ENCODE results near the gene KCTD21.
"Not testable (repeated sequence)": the region's sequence is repeated elsewhere in the genome, so short reads cannot be mapped to it uniquely, and the experiment has no call there.

The KCTD21 gene

DNA sequence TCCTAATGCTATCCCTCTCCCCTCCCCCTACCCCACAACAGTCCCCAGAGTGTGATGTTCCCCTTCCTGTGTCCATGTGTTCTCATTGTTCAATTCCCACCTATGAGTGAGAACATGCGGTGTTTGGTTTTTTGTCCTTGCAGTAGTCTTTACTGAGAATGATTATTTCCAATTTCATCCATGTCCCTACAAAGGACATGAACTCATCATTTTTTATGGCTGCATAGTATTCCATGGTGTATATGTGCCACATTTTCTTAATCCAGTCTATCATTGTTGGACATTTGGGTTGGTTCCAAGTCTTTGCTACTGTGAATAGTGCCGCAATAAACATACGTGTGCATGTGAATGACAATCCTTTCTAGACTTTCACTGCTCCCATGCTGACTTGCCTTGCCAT is 12.6 kb downstream of the KCTD21 start:
- DNase-seq (ENCODE audit: low spot score), result not testable (repeated sequence)

DNA sequence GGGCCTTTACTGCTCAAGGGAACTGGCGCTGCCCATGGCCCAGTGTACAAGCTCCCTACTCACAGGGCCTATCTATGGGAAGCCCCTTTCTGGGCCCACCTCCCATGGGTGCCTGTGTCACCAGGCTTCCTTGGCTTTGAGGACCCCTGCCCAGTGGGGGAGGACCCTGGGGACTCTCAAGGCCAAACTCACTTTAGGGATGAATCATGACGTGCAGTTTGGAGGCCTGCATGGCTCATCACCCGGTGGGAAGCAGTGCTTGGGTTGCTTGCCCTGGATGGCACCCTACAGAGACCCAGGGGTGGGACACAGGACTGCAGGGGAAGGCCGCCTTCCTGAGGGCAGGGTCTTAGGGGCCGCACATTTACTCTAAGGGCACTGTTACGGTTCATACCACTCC is 16.5 kb downstream of the KCTD21 start:
- DNase-seq (ENCODE audit: low spot score), result no peak

DNA sequence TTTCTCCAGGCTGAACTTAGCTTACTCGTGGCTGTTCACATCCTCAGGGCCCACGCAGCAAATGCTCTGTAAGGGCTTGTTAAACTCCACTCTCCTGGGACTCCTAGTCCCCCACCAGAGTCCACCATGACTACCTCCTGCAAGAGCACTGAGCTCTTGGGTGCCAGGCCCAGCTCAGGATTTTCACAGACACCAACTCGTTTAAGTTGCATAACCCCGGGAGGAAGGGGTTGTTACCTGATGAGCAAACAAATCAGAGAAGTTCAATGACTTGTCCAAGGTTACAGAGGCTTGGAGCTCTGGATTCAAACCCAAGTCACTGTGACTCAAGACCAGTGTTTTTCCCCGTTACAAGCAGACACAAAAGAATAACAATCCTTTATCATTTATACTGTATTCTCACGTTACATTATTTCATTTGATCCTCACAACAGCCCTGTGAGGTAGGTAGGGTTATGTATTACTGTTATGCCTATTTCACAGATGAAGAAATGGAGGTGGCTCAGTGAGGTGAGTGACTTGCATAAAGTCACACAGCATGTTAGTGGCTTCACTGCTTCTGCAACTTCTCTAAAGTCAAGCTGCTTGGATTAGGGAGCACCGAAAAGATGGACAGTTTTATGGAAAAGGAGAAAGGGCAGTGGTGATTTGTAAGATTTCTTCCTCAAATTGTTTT is 17.4 kb downstream of the KCTD21 start:
- DNase-seq (ENCODE audit: low spot score), result no peak

DNA sequence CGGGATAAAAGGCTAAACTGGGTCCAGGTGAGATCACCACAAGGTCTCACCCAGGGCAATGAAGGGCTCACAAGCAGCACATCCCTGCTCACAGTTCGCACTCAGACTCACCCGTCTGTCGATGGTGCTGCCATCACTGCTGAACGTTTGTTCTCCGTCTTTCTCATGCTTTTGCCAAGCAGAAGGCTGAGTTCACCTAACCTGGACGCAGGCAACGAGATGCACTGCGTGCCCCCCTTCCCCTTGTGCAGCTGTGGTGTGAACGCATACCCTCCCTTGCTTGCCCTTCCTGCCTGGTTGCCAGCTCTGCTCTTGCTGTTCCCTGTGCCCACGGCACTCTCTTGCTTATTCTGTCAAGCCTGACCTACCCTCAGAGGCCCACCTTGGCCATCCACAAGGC is 18.0 kb downstream of the KCTD21 start:
- DNase-seq (ENCODE audit: low spot score), result no peak

DNA sequence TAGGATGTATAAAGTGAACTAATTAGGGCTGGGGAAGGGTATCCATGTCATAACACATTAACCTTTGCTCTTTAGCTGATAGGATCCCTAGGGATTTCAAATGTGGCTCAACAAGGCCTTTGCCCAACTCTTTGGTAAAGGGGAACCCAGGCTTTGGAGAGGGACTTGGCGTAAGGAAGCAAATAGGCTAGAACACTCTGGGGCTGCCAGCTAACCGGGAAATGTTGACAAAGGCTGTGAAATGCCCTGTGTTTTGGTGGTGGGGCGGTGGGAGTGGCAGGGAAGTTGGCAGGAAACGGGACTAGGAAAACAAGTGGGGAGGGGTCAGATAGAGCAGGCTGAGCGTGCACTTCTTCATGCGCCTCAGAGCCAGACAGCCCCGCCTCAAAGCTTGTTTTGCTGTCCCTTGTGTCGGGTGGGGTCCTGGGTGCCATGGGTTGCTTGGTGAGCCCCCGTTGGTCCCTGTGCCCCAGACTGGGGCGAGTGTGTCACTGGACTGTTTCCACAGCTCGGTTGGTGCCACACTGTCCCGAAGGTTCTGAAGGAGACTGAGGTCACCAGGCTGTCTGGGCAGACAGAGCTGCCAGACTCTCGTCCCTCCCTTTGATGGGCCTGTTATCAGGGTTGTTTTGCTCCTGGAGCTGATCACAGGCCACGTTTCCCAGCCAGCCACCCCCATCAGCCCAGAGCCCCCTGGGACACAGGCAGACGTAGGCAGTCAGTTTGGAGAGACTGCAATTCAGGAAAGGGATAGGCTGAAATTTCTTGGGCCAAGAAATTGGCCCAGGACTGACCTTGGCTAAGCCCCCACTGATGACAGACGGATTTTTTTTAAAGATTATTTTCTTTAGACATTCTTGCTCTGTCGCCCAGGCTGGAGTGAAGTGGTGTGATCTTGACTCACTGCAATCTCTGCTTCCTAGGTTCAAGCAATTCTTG is 19.6 kb downstream of the KCTD21 start:
- no peak for DNase-seq (ENCODE audit: low spot score)

DNA sequence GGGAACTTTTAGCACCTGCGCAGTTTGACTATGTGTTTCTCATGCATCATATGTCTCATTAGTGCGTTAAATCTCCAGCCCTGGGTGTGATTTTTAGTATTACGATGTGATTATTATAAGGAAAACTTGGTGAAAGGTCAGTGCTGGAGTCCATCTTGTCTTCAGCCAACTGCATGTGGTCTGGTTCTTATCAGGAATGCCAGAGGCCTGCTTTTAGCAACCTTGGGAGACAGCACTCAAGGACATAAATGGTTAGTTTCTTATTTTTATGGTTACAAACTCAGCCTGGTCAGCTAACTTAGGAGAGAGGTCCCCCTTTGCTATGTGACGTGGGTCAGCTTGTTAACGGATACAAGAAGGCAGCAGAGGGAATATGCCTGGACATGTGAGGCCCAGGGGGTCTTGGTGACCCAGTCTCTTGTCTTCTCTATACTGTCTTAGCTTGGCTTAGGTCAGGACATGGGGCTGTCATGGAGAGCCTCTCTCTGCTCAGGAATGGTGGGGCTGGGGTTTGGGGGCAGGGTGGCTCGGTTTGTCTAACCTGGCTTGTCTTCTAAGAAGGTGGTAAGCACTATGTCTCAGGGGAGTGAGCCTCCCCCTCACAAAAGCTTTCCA is 21.5 kb downstream of the KCTD21 start:
- no peak for DNase-seq (ENCODE audit: low spot score)

DNA sequence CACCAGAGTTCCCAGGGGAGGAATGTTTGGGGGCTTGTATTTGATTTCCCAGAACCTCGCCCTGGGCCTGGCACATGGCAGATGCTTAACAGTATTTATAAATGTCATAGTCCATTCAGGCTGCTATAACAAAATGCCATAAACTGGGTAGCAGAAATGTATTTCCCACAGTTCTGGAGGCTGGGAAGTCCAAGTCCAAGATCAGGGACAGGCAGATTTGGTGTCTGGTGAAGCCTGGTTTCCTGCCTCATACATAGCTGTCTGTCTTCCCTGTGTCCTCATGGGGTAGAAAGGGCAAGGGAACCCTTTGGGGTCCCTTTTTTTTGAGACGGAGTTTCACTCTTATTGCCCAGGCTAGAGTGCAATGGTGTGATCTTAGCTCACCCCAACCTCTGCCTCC is 24.0 kb downstream of the KCTD21 start:
- no peak for DNase-seq (ENCODE audit: low spot score)

DNA sequence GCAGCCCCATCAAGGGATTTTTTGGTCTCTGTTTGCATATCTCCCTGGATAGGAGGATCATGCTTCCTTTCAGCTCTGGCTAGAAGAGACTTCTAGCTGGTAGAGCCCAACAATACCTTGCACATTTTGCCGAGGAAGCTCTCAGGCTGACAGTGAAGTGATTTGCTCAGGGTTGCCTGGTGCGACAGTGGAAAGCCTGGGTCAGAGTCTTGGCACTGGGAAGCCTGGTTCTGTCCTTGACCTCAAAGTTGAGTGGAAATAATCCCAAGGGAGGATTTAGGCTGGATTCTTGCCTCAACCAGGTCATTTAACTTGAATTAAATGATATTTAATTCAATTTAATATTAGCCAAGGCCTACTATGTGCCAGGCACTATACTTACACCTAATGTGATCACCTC is 24.6 kb downstream of the KCTD21 start:
- no peak for DNase-seq (ENCODE audit: low spot score)

DNA sequence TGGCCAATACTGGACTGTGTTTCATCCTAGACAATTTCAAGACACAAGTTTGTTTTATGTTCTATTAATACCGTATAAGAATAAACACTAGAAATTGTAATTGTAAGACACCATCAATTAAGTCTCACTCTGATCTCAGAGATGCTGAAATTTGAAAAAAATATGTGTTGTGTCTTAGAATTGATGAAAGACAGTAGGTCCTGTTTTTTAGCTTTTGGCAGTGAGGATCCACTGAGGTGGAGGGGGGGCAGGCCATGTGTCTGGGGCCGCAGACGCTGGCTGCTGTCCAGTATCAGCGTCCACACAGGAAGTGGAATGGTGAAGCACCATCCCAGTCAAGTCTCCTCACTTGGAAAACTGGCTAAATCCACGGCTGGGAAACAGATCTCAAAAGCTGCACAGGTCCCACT is 26.5 kb downstream of the KCTD21 start:
- no peak for DNase-seq (ENCODE audit: low spot score)

DNA sequence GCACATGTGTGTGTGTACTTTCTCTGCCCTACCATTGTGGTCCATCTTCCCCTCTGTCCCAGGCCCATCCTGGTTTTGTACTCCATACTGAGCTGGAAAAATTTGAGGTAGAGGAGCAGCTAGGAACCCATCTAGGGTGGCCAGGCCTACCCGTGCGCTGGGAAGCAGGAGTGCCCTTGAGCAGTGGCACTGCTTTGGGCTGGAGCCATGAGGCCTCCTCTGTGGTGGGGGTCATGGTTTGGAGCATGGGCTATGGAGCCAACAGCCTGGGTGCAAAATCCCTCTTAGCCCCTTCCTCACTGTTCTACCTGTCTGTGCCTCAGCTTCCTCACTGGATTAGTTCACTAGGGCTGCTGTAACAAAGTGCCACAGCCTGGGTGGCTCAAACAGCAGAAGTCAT is 27.1 kb downstream of the KCTD21 start:
- DNase-seq (ENCODE audit: low spot score), result no peak

DNA sequence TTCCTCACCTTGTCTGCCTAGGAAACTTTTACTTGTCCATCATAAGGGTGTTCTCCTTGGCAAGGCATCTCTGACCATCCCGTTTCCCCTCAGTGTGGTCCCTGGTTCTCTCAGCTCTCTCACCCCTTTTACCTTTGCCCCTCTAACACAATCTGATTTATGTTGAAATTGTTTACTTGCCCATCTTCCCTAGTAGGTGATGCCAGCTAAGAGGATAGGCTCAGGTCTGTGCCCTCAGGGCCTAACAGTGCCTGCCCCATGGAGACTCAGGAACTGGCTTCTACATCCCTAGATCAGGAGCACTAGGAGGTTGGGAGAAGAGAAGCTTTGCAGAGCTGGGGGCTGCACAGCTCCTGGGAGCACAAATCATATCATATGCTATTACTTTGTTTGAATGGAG is 27.9 kb downstream of the KCTD21 start:
- no peak for DNase-seq (ENCODE audit: low spot score)

DNA sequence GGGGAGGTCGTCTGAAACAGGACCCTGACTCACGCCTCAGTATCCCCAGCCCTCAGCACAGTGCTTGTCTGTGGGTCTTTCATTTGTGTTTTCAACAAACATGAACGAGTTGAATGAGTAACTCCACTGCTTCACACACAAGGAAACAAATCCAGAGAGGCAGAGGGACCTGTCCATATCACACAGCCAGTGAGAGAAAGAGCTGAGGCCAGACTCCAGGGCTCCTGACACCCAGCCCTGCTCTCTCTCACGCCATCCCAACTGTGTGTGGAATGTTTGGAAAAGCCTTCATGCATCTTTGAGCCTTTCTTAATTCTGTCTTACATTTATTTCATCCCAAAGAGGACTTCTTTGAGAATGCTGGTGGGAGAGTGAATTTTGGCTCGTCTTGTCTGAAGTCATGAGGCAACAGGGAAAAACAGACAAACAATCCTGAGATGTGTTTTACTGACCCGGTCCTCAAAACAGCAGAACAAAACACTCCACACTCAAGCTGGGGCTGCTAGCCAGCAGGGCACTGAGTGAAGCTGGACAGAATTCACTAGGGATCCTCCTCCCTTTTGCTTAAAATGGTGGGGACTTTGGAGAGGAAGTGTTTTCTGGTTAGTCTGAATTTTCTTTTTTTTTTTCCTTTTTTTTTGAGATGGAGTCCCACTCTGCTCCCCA is 29.3 kb downstream of the KCTD21 start:
- DNase-seq (ENCODE audit: low spot score), result no peak

DNA sequence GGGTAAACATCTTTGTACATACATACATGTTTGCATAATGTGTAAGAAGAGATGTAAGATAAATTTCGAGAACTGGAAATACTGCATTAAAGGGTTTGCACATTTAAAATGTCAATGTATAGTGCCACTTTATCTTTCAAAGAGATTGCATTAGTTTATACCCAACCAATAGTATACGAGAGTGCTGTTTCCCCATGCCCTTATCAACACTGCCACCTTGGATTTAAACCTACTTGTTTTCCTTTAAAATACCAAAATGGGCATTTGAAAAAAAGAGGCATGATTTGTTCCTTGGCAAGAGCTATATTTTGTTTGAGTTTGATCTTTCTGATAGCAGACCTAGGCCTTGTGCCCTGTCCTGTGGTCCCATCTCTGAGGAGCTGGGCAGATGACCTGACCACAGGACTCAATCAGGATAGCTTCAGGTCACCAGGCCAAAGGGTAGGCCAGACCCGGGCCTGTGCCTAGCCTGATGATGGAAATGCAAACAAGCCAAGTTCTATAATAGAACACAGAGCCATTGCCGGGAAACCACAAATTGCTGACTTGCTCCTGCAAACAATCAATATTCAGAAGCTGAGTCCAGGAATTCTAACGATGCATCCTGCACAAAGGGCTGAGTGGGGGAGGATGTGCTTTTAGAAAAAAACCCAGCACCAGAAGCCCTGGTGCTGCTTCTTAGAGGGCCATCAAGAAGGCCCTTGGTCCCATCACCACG is 32.1 kb downstream of the KCTD21 start:
- no peak for DNase-seq (ENCODE audit: low spot score)

DNA sequence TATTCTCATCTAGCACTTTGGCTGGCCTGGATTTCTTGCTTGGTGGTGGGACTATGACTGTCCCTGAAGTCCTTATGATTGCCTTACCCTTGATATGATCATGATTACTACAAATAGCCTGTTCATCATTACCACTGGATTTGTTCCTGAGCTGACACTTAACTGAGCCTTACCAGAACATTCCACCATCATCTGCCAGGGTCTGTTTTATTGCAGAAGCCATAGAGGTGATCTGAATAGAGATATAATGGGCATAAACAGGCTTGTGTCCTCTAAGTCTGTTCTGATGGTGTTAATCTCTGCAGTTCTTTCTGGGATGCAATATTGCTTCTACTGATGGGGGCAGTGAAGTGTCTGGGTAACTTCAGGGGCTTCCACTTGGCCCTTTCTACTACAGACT is 36.6 kb downstream of the KCTD21 start:
- DNase-seq (ENCODE audit: low spot score), result no peak

DNA sequence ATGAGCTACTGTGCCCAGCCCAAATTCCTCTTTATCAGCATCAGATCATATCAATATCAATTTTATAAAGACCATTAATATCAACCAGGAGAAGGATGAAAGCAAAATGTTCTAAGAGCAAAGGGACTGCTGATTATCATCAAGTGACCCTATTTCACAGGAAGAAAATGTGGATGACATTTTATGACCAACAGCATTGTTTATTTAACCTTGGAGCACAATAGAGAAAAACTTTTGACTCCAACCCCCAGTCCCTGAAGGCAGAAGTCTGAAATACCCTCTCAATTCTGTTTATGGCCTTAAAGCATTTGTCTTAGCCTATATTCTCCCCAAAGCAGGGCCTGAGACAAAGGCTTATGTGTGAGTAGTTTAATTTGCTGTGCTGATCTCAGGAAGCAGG is 37.7 kb downstream of the KCTD21 start:
- DNase-seq (ENCODE audit: low spot score), result no peak

DNA sequence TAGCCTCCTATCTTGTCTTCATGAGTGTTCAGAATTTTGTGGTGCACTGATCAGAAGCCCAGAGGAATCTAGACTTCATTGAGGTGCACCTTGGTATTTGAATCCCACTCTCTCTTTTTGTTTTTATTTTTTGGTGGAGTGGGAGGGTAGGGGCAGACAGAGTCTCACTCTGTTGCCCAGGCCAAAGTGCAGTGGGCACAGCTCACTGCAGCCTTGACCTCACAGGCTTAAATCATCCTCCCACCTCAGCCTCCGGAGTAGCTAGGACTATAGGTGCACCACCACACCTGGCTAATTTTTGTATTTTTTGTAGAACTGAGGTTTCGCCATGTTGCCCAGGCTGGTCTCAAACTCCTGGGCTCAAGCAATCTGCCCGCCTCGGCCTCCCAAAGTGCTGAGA is 38.1 kb downstream of the KCTD21 start:
- DNase-seq (ENCODE audit: low spot score), result no peak

DNA sequence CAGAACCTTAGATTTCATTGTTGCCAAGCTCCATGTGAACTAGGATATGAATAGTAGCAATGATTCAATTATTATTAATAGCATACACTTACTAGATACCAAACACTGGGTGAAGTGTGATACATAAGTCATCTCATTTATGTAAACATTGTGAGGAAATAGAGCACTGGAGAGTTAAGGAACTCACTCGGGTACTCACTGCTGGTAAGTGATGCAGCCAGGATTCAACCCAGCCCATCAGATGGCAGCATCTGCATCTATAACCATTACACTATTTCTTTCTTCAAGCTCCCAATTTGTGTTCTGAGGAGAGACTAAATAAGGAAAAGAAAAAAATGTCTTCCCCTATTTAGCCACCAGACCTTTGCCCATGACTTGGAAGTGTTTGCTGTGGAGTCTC is 38.8 kb downstream of the KCTD21 start:
- DNase-seq (ENCODE audit: low spot score), result no peak

DNA sequence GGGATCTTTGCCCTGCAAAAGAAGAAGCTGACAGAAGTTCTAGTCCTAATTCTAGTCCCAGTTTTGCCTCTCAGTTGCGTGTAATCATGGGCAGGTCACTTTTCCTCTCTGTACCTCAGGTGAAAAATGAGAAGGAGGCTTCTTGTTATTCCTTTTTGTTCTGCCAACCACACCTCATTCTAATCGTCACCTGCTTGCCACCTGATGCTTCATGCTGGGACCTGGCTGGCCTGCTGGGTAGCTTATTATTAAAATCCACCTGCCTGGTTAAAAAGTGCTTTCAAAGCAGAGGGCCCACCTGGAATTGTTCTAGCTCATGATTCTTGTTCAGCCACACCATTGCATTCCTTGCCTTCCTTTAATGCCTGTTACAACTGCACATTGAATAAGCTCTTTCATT is 40.6 kb downstream of the KCTD21 start:
- DNase-seq (ENCODE audit: low spot score), result no peak

DNA sequence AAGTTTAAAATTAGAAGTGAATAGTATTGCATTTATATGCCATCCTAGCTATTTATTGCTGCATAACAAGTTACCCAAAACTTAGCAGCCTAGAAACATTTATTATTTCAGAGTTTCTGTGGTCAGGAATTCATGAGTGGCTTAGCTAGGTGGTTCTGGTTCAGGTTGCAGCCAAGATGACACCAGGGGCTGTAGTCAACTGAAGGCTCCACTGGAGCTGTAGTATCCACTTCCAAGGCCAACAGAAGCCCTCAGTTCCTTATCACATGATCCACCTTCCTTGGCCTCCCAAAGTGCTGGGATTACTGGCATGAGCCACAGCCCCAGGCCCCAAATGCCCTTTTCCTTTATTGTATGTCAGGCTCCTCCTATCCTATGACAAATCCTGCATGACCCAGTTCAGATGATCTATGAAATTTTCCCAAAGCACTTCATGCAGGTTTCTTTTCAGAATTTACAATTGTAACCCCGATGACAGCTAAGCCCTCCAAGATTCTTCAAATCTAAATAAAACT is 42.9 kb downstream of the KCTD21 start:
- no peak for DNase-seq (ENCODE audit: low spot score)

DNA sequence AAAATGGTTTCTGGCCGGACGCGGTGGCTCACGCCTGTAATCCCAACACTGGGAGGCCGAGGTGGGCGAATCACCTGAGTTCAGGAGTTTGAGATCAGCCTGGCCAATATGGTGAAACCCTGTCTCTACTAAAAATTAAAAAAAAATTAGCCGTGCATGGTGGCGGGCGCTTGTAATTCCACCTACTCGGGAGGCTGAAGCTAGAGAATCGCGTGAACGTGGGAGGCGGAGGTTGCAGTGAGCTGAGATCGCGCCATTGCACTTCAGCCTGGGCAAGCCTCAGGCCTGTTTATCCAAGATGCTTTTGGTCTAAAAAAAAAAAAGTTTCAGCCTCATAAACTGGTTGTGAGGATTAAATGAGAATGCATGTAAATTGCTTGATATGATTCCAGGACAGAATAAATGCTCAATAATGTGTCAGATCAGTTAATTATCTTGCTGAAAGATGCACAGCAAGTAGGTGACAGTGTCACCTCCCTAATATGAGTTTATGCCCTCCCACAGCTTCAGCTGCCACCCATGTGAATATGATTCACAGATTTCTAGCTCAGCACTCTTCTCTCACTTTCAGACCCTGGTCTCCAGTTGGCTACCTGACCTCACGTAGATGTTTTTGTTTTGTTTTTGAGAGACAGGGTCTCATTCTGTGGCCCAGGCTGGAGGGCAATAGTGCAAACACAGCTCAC is 47.9 kb downstream of the KCTD21 start:
- no peak for DNase-seq (ENCODE audit: low spot score)
